SK-N-SH (cell line): Measurements from ENCODE around the gene CHST2. TPM values are rescaled to one million over a fixed set of nuclear protein-coding genes. Genes with fewer than 3 reads are reported as not detected.

ENCODE experiments used
- CTCF ChIA-PET: fragments of 300-600, 350-600 bp; formaldehyde crosslinking; extraction: SDS; loops from one replicate; lab custom pipeline; 2021; lab: Yijun Ruan, JAX
- POLR2A ChIA-PET: fragments of 350-600 bp; sonication (Branson Sonifier 250); formaldehyde crosslinking; extraction: SDS; loops from one replicate; lab custom pipeline; 2020; ENCODE audit warnings: antibody characterized with exemption, inconsistent platforms; lab: Yijun Ruan, JAX
- DNase-seq: peaks from one replicate; pipeline ENCODE4 v3.0.0; 2012
- H2AFZ ChIP-seq: fragments of 200-600 bp; sonication (generic); 2 replicates; pipeline ENCODE4 v1.8.1; 2016; ENCODE audit warnings: antibody characterized with exemption, mild to moderate bottlenecking, low read depth
- H3F3A ChIP-seq: fragments of 200-600 bp; sonication (generic); replicated peaks from 2 replicates; pipeline ENCODE3; 2016; ENCODE audit warnings: antibody characterized with exemption, mild to moderate bottlenecking; ENCODE audit not compliant: insufficient read depth
- H3K27ac ChIP-seq, 2 experiments: fragments of 200-500 bp in 1 of 2; fragments of 200-600 bp in 1 of 2; sonication (Bioruptor generic) in 1 of 2; sonication (generic), shearing (Covaris generic) in 1 of 2; 2 replicates each; pipeline versions ENCODE4 v1.5.1 to v1.6.1; 2014 to 2016; ENCODE audit warnings: low read depth in 2 of 2, inconsistent platforms in 1 of 2, low read length in 1 of 2, mild to moderate bottlenecking in 1 of 2, mixed read lengths in 1 of 2
- H3K27me3 ChIP-seq: fragments of 200-600 bp; sonication (generic), shearing (Covaris generic); 2 replicates; pipeline ENCODE4 v1.6.1; 2016; ENCODE audit warnings: mixed run types; ENCODE audit not compliant: insufficient read depth
- H3K36me3 ChIP-seq, 2 experiments: fragments of 200-500 bp in 1 of 2; fragments of 200-600 bp in 1 of 2; sonication (Bioruptor generic) in 1 of 2; sonication (generic) in 1 of 2; replicated peaks in 1 of 2; 2 replicates each; pipeline versions ENCODE3 to v1.5.1; 2014 to 2016; ENCODE audit warnings: low read length in 1 of 2, mild to moderate bottlenecking in 1 of 2; ENCODE audit not compliant: insufficient read depth in 2 of 2, control insufficient read depth in 1 of 2
- H3K4me1 ChIP-seq, 2 experiments: fragments of 200-500 bp in 1 of 2; fragments of 200-600 bp in 1 of 2; sonication (Bioruptor generic) in 1 of 2; sonication (generic), shearing (Covaris generic) in 1 of 2; 2 replicates each; pipeline versions ENCODE4 v1.5.1 to v1.6.1; 2014 to 2016; ENCODE audit warnings: low read depth in 1 of 2, low read length in 1 of 2, mixed run types in 1 of 2; ENCODE audit not compliant: insufficient read depth in 2 of 2, control insufficient read depth in 1 of 2
- H3K4me2 ChIP-seq: fragments of 200-600 bp; sonication (generic), shearing (Covaris generic); 2 replicates; pipeline ENCODE4 v1.6.1; 2017; ENCODE audit warnings: mixed run types
- H3K4me3 ChIP-seq, 2 experiments: fragments of 200-500 bp in 1 of 2; fragments of 200-600 bp in 1 of 2; sonication (Bioruptor generic) in 1 of 2; sonication (generic), shearing (Covaris generic) in 1 of 2; 2 replicates each; pipeline versions ENCODE4 v1.5.1 to v1.8.1; 2014 to 2016; ENCODE audit warnings: low read depth in 2 of 2, inconsistent platforms in 1 of 2, low read length in 1 of 2, mild to moderate bottlenecking in 1 of 2, mixed read lengths in 1 of 2, moderate library complexity in 1 of 2
- H3K79me2 ChIP-seq: fragments of 200-600 bp; sonication (generic); 2 replicates; pipeline ENCODE4 v1.8.1; 2017; ENCODE audit warnings: mild to moderate bottlenecking; ENCODE audit not compliant: insufficient read depth
- H3K9ac ChIP-seq: fragments of 200-600 bp; sonication (generic); 2 replicates; pipeline ENCODE4 v1.6.1; 2017; ENCODE audit warnings: mixed run types
- H3K9me2 ChIP-seq: fragments of 200-600 bp; sonication (generic); 2 replicates; pipeline ENCODE4 v1.6.1; 2017; ENCODE audit warnings: mixed run types
- H3K9me3 ChIP-seq: fragments of 200-600 bp; sonication (generic); 2 replicates; pipeline ENCODE4 v1.6.1; 2017; ENCODE audit warnings: mixed run types, mild to moderate bottlenecking, moderate library complexity
- H4K20me1 ChIP-seq: fragments of 200-600 bp; sonication (generic); 2 replicates; pipeline ENCODE4 v1.6.1; 2017; ENCODE audit warnings: mild to moderate bottlenecking, mixed run types; ENCODE audit not compliant: insufficient read depth
- CHD2 ChIP-seq: fragments of 150-350 bp; IDR thresholded peaks from 2 replicates; pipeline ENCODE4 v1.6.1; 2018; ENCODE audit warnings: low read length; ENCODE audit not compliant: partially characterized antibody
- EP300 ChIP-seq, 2 experiments: IDR thresholded peaks; 2 replicates each; pipeline versions ENCODE4 v1.4.0 to v1.6.1; 2012; ENCODE audit warnings: borderline replicate concordance in 1 of 2, low read depth in 1 of 2, low read length in 1 of 2
- FOSL2 ChIP-seq: IDR thresholded peaks from 2 replicates; pipeline ENCODE4 v1.4.0; 2012; ENCODE audit warnings: low read depth, mild to moderate bottlenecking, moderate library complexity, borderline replicate concordance
- FOXM1 ChIP-seq: IDR thresholded peaks from 2 replicates; pipeline ENCODE4 v1.4.0; 2012; ENCODE audit warnings: low read depth, mild to moderate bottlenecking
- MEF2A ChIP-seq: IDR thresholded peaks from 2 replicates; pipeline ENCODE4 v1.4.0; 2012; ENCODE audit warnings: low read depth, borderline replicate concordance
- MXI1 ChIP-seq: IDR thresholded peaks from 2 replicates; pipeline ENCODE4 v1.6.1; 2012; ENCODE audit warnings: mild to moderate bottlenecking, low read depth, low read length, improper control_type of control experiment
- NFIC ChIP-seq: IDR thresholded peaks from 2 replicates; pipeline ENCODE4 v1.4.0; 2012; ENCODE audit warnings: borderline replicate concordance
- RXRA ChIP-seq: IDR thresholded peaks from 2 replicates; pipeline ENCODE4 v1.4.0; 2012; ENCODE audit warnings: low read depth, mild to moderate bottlenecking, borderline replicate concordance
- SIN3A ChIP-seq: IDR thresholded peaks from 2 replicates; pipeline ENCODE4 v1.6.1; 2012; ENCODE audit warnings: low read depth, mild to moderate bottlenecking, low read length, moderate library complexity, borderline replicate concordance
- YY1 ChIP-seq: IDR thresholded peaks from 2 replicates; pipeline ENCODE4 v1.4.0; 2012; ENCODE audit warnings: low read depth, mild to moderate bottlenecking
- WGBS: methylation state at CpG from one replicate; pipeline ENCODE4 v1.1.6; 2017; ENCODE audit warnings: low lambda C conversion rate; 5-methylcytosine and 5-hydroxymethylcytosine counted together
- polyA plus RNA-seq, 3 experiments: library from polyadenylated mRNA; depleted of rRNA; stranded (reverse); fragments of >200 nt; gene quantifications; 2 replicates each; pipeline ENCODE4 v1.2.3, GENCODE V29; 2012
- TF ChIP-seq, protein P1 (sequence below): fragments of 150-350 bp; IDR thresholded peaks from 2 replicates; pipeline ENCODE4 v1.6.1; 2017; ENCODE audit warnings: antibody characterized with exemption, low read length, low read depth, borderline replicate concordance
- TF ChIP-seq, protein P2 (sequence below): fragments of 150-350 bp; IDR thresholded peaks from 2 replicates; pipeline ENCODE4 v1.6.1; 2016; ENCODE audit warnings: mild to moderate bottlenecking, low read depth, low read length
- TF ChIP-seq, protein P3 (sequence below): IDR thresholded peaks from 2 replicates; pipeline ENCODE4 v1.4.0; 2012; ENCODE audit warnings: low read depth, borderline replicate concordance

Gene CHST2
- polyA plus RNA-seq, 1 of the 3 experiments (the other 2 are of a cell fraction), result 1.6 TPM

DNA sequence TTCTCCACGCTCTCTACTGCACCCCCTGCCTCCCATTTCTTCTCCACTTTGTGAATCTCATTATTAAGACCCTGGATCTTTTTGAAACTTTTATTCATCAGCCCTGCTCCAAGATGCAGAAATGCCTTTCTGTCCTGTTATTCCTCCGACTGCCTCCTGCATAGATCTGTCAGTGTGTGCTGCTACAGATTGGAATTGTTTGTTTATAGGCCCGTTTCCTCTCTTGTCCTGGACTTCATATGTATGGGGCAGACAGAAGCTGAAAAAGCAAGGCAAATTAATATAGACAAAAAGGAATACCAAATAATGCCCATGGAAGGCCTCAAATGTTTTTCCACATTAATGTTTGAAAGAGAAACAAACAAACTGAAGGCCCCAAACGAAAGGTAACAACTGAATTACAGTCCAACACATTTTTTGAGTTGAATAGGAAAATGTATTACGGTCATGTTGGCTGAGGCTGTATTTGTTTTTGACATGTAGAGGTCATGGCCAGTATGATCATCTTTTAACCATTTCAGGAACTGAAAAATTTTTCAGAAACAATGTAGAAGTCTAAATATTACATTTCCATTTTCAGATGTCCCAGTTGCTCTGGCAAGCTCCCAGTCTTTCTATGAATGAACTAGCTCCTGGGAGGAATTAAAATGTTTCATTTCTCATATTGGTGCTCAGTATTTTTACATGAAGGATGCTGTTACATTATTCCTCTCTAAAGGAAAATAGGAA is 8.8 kb downstream of the CHST2 start:
- H3K27ac ChIP-seq, result no peak overlapping the region
- H3F3A ChIP-seq, result no peaks in the 10 kb centered on the region
- no peak overlapping the region for H2AFZ ChIP-seq
- no peaks in the 10 kb centered on the region for H3K9me3 ChIP-seq
- no peaks in the 10 kb centered on the region for H3K9me2 ChIP-seq
- POLR2A ChIA-PET, result no interaction called here
- H3K4me1 ChIP-seq, result no peaks in the 10 kb centered on the region
- CTCF ChIA-PET, result no interaction called here
- no peak overlapping the region for H3K4me3 ChIP-seq
- H3K27me3 ChIP-seq, result no peaks in the 10 kb centered on the region
- TF ChIP-seq CHD2 (no peak), RXRA (no peak), EP300 (IDR thresholded peaks at IDR 0.05; ENCODE audit: borderline replicate concordance in 1 of 2, low read depth in 1 of 2, low read length in 1 of 2) (no peak), MXI1 (no peak), YY1 (no peak), NFIC (no peak), SIN3A (no peak), FOXM1 (no peak), FOSL2 (no peak), MEF2A (no peak)
- TF ChIP-seq, protein P1, sequence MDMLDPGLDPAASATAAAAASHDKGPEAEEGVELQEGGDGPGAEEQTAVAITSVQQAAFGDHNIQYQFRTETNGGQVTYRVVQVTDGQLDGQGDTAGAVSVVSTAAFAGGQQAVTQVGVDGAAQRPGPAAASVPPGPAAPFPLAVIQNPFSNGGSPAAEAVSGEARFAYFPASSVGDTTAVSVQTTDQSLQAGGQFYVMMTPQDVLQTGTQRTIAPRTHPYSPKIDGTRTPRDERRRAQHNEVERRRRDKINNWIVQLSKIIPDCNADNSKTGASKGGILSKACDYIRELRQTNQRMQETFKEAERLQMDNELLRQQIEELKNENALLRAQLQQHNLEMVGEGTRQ, result no peak
- TF ChIP-seq, protein P2, sequence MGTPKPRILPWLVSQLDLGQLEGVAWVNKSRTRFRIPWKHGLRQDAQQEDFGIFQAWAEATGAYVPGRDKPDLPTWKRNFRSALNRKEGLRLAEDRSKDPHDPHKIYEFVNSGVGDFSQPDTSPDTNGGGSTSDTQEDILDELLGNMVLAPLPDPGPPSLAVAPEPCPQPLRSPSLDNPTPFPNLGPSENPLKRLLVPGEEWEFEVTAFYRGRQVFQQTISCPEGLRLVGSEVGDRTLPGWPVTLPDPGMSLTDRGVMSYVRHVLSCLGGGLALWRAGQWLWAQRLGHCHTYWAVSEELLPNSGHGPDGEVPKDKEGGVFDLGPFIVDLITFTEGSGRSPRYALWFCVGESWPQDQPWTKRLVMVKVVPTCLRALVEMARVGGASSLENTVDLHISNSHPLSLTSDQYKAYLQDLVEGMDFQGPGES, result no peak
- TF ChIP-seq, protein P3, sequence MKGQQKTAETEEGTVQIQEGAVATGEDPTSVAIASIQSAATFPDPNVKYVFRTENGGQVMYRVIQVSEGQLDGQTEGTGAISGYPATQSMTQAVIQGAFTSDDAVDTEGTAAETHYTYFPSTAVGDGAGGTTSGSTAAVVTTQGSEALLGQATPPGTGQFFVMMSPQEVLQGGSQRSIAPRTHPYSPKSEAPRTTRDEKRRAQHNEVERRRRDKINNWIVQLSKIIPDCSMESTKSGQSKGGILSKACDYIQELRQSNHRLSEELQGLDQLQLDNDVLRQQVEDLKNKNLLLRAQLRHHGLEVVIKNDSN, result no peak
- H4K20me1 ChIP-seq, result no peaks in the 10 kb centered on the region
- H3K79me2 ChIP-seq, result no peaks in the 10 kb centered on the region
- no peaks in the 10 kb centered on the region for H3K36me3 ChIP-seq
- H3K4me2 ChIP-seq, result no peak overlapping the region
- DNase-seq, result no peak
- 48% methylated on average over 5 of the region's 5 CpGs for WGBS
- H3K9ac ChIP-seq, result no peak overlapping the region
